Measurements from ENCODE around the gene SLC25A53. TPM values are rescaled to one million over a fixed set of nuclear protein-coding genes. Genes with fewer than 3 reads are reported as not detected.

SLC25A53 gene
- total and polyA plus RNA-seq, 2 of the 4 experiments (the other 2 are of a cell fraction), result 3.7 to 5.9 TPM

DNA sequence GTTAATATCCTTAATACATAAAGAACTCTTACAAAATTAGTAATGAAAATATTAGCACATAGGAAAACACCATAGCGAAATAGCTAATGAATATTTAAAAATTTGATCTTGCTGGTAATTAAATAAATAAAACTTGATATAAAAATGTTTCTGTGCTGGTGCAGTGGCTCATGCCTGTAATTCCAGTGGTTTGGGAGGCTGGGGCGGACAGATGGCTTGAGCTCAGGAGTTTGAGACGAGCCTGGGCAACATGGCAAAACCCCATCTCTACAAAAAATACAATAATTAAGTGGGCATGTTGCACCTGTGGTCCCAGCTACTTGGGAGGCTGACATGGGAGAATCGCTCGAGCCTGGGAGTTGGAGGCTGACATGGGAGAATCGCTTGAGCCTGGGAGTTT, 17.0 kb upstream of the SLC25A53 start:
- ChIA-PET CTCF (interaction anchor here (1.1 kb wide), 1 partner anchor 22 kb away, joined by 4 read pairs; no protein-coding TSS in a partner anchor), POLR2A (ENCODE audit: unreplicated experiment) (interaction anchor here (0.6 kb wide), 1 partner anchor 9 kb away, joined by 3 read pairs; no protein-coding TSS in a partner anchor)
- no peaks in the 10 kb centered on the region; the same call in 1 of the 2 replicates for H3K9me3 ChIP-seq (ENCODE audit: control insufficient read depth, insufficient read depth, low read length)
- H4K20me1 ChIP-seq (ENCODE audit: insufficient read depth, low read length), result peaks cover 6% of the 10 kb centered on the region
- H3K4me2 ChIP-seq (ENCODE audit: low read depth, low read length), result no peak overlapping the region
- DNase-seq (no peak), ATAC-seq (ENCODE audit: low read depth) (no peak)
- H2BK15ac ChIP-seq (ENCODE audit: low read depth, low read length), result no peak overlapping the region
- in situ Hi-C loops (cut with MboI; ENCODE audit: low sequenced_read_pairs), result no loop called here
- no peaks in the 10 kb centered on the region for H3K9me1 ChIP-seq (ENCODE audit: insufficient read depth, low read length)
- H2BK5ac ChIP-seq (ENCODE audit: low read depth, low read length, poor library complexity, severe bottlenecking), result no peak overlapping the region
- H4K5ac ChIP-seq (ENCODE audit: low read depth, low read length), result no peak overlapping the region
- H3K18ac ChIP-seq (ENCODE audit: low read depth, low read length), result no peak overlapping the region
- H3K23ac ChIP-seq (ENCODE audit: low read depth, low read length), result no peak overlapping the region
- peaks cover 3% of the 10 kb centered on the region for H3K27me3 ChIP-seq (ENCODE audit: control insufficient read depth, insufficient read depth, low read length)
- peaks cover 3 to 5% of the 10 kb centered on the region in 2 experiments; a peak in 1 of 4 replicates for H3K79me1 ChIP-seq (ENCODE audit: low read depth in 1 of 2, low read length in 2 of 2)
- BruUV-seq (replicated peaks), result no TSS peak
- no peak overlapping the region for H3K9ac ChIP-seq (ENCODE audit: low read depth, low read length)
- no peak overlapping the region for H3K14ac ChIP-seq (replicated peaks; ENCODE audit: low read depth, low read length)
- no peak overlapping the region for H2AK5ac ChIP-seq (ENCODE audit: low read depth, low read length)
- H2BK20ac ChIP-seq (ENCODE audit: low read depth, low read length), result no peak overlapping the region
- WGBS, 2 experiments (ENCODE audit: extremely low coverage in 2 of 2, insufficient read length in 1 of 2), result no CpG with 5 or more reads among the region's 6 CpGs
- no peak overlapping the region for H3K56ac ChIP-seq (ENCODE audit: extremely low read depth, insufficient read depth, low read length)
- TF ChIP-seq, protein P1, sequence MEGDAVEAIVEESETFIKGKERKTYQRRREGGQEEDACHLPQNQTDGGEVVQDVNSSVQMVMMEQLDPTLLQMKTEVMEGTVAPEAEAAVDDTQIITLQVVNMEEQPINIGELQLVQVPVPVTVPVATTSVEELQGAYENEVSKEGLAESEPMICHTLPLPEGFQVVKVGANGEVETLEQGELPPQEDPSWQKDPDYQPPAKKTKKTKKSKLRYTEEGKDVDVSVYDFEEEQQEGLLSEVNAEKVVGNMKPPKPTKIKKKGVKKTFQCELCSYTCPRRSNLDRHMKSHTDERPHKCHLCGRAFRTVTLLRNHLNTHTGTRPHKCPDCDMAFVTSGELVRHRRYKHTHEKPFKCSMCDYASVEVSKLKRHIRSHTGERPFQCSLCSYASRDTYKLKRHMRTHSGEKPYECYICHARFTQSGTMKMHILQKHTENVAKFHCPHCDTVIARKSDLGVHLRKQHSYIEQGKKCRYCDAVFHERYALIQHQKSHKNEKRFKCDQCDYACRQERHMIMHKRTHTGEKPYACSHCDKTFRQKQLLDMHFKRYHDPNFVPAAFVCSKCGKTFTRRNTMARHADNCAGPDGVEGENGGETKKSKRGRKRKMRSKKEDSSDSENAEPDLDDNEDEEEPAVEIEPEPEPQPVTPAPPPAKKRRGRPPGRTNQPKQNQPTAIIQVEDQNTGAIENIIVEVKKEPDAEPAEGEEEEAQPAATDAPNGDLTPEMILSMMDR (conservative IDR thresholded peaks at IDR 0.05; ENCODE audit: low read depth, low read length), result no peak
- TF ChIP-seq RFX5 (IDR thresholded peaks at IDR 0.05; ENCODE audit: low read depth, low read length), result no peak
- no peak for TF ChIP-seq CEBPB (IDR thresholded peaks at IDR 0.05; ENCODE audit: low read depth, low read length)
- TF ChIP-seq, protein P2, sequence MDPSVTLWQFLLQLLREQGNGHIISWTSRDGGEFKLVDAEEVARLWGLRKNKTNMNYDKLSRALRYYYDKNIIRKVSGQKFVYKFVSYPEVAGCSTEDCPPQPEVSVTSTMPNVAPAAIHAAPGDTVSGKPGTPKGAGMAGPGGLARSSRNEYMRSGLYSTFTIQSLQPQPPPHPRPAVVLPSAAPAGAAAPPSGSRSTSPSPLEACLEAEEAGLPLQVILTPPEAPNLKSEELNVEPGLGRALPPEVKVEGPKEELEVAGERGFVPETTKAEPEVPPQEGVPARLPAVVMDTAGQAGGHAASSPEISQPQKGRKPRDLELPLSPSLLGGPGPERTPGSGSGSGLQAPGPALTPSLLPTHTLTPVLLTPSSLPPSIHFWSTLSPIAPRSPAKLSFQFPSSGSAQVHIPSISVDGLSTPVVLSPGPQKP (IDR thresholded peaks at IDR 0.05; ENCODE audit: borderline replicate concordance, low read depth, low read length), result no peak
- H4K8ac ChIP-seq (ENCODE audit: low read depth in 2 of 2, low read length in 2 of 2), result no peak overlapping the region
- H4K91ac ChIP-seq (ENCODE audit: insufficient read depth, low read depth, low read length), result no peak overlapping the region
- dilution Hi-C loops (cut with HindIII; ENCODE audit: low sequenced_read_pairs, unreplicated experiment), result no loop called here
- no peak overlapping the region for H3K4ac ChIP-seq (ENCODE audit: low read depth, low read length)
- intact Hi-C loops (cut with micrococcal nuclease), result no loop called here
- H3K4me1 ChIP-seq (ENCODE audit: control insufficient read depth, insufficient read depth, low read length), result no peaks in the 10 kb centered on the region
- no peak overlapping the region for H2AFZ ChIP-seq (replicated peaks; ENCODE audit: low read length, poor library complexity)
- no peak overlapping the region for H3K27ac ChIP-seq (ENCODE audit: insufficient read depth, low read length)
- H2BK120ac ChIP-seq (ENCODE audit: low read depth, low read length), result no peak overlapping the region
- H3K4me3 ChIP-seq (ENCODE audit: insufficient read depth, low read depth, low read length), result no peak overlapping the region
- peaks cover 4% of the 10 kb centered on the region; the same call in 1 of the 2 replicates for H3K36me3 ChIP-seq (ENCODE audit: control insufficient read depth, insufficient read depth, low read length)
- H2AK9ac ChIP-seq (replicated peaks; ENCODE audit: low read depth, low read length, poor library complexity), result no peak overlapping the region

All from IMR-90 (cell line).